AG04450 (cell line): ENCODE data around the gene FEZ2. TPM values are rescaled to one million over a fixed set of nuclear protein-coding genes. Genes with fewer than 3 reads are reported as not detected.

ENCODE experiments used
- CTCF ChIA-PET: fragments of 300-600, 350-600 bp; formaldehyde crosslinking; extraction: SDS; loops from one replicate; lab custom pipeline; 2022; ENCODE audit warnings: antibody characterized with exemption, inconsistent platforms; lab: Charles Lee
- POLR2A ChIA-PET: fragments of 350-600 bp; formaldehyde crosslinking; extraction: SDS; loops from one replicate; lab custom pipeline; 2021; ENCODE audit warnings: antibody characterized with exemption, inconsistent platforms; lab: Yijun Ruan, JAX
- DNase-seq: peaks from one replicate; pipeline ENCODE4 v3.0.0-alpha.2; 2011; ENCODE audit warnings: low read depth, low spot score
- H3K27ac ChIP-seq: one replicate; pipeline ENCODE4 v1.5.1; 2012; ENCODE audit warnings: low read depth, low read length, control low read depth
- H3K27me3 ChIP-seq: one replicate; pipeline ENCODE4 v1.6.0; 2012; ENCODE audit warnings: low read length; ENCODE audit not compliant: control insufficient read depth, insufficient read depth
- H3K4me3 ChIP-seq: 2 replicates; pipeline ENCODE4 v1.5.1; 2011; ENCODE audit warnings: mild to moderate bottlenecking, low read depth, low read length, control low read depth
- H3K9me3 ChIP-seq: 2 replicates; pipeline ENCODE4 v1.5.1; 2012; ENCODE audit warnings: low read length; ENCODE audit not compliant: control insufficient read depth, insufficient read depth
- polyA plus RNA-seq: library from polyadenylated mRNA; depleted of rRNA; stranded (reverse); fragments of >200 nt; gene quantifications from 2 replicates; pipeline ENCODE4 v1.2.3, GENCODE V29; 2011; rRNA removed
- TF ChIP-seq, protein P1 (sequence below): IDR thresholded peaks from 2 replicates; pipeline ENCODE4 v1.5.1; 2011; ENCODE audit warnings: low read depth, low read length, control low read depth, inconsistent platforms

FEZ2 gene
- polyA plus RNA-seq, 1 experiment: 87.5 TPM

DNA sequence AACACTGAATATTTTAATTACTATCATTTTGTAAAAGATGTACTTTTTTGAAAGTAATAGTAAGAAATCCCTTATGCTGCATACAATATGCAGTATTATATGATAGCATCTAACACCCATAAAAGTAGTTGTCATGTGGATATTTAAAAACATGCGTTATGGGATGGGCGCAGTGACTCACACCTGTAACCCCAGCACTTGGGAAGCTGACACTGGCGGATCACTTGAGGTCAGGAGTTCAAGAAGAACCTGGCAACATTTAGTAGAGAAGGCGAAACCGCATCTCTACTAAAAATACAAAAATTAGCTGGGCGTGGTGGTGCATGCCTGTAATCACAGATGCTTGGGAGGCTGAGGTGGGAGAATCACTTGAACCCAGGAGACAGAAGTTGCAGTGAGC lies 88.9 kb downstream of the FEZ2 start:
- H3K27me3 ChIP-seq: no peaks in the 10 kb centered on the region
- no peak overlapping the region for H3K4me3 ChIP-seq
- TF ChIP-seq, protein P1, sequence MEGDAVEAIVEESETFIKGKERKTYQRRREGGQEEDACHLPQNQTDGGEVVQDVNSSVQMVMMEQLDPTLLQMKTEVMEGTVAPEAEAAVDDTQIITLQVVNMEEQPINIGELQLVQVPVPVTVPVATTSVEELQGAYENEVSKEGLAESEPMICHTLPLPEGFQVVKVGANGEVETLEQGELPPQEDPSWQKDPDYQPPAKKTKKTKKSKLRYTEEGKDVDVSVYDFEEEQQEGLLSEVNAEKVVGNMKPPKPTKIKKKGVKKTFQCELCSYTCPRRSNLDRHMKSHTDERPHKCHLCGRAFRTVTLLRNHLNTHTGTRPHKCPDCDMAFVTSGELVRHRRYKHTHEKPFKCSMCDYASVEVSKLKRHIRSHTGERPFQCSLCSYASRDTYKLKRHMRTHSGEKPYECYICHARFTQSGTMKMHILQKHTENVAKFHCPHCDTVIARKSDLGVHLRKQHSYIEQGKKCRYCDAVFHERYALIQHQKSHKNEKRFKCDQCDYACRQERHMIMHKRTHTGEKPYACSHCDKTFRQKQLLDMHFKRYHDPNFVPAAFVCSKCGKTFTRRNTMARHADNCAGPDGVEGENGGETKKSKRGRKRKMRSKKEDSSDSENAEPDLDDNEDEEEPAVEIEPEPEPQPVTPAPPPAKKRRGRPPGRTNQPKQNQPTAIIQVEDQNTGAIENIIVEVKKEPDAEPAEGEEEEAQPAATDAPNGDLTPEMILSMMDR: no peak
- H3K9me3 ChIP-seq: no peaks in the 10 kb centered on the region
- no peak for DNase-seq
- POLR2A ChIA-PET: no interaction called here
- CTCF ChIA-PET: no interaction called here
- no peak overlapping the region for H3K27ac ChIP-seq

DNA sequence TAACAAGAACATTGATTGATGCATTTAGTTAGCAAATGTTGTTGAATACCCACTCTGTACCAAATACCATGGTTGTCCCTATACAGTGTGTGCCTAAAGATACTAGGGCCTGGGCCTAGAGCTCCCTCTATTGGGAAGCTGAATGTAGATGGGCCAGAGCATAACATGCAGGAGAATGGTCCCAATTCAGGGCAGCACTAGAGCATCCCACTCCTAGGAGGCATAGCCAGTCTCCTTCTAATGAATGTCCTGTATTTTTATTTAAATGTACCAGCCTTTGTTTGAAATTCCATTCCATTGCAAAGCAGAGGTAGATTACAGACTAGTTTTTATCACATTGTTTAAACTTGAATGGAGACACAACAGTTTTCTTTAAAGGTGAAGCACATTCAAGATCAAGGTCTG lies 90.6 kb downstream of the FEZ2 start:
- no peak overlapping the region for H3K4me3 ChIP-seq
- H3K27me3 ChIP-seq: no peaks in the 10 kb centered on the region
- H3K9me3 ChIP-seq: no peaks in the 10 kb centered on the region
- no peak for DNase-seq
- ChIA-PET POLR2A (interaction anchor here (0.9 to 1.0 kb wide), 2 partner anchors 21 to 26 kb away, joined by 3 read pairs; no protein-coding TSS in a partner anchor), CTCF (interaction anchor here (0.6 to 2.1 kb wide), 16 partner anchors 9 to 319 kb away, joined by 3 to 17 read pairs (median 4); no protein-coding TSS in a partner anchor)
- H3K27ac ChIP-seq: no peak overlapping the region
- TF ChIP-seq, protein P1: peak; percentile 95

Other genes with a start within 250 kb of the FEZ2 start
- 142 and 168 TPM in 2 replicates for gene CRIM1, start 242.4 kb downstream of the FEZ2 start, polyA plus RNA-seq
- gene VIT, start 98.5 kb upstream of the FEZ2 start, polyA plus RNA-seq: not detected in 2 replicates